K562 (cell line): ENCODE results near the gene NXF3. TPM values are rescaled to one million over a fixed set of nuclear protein-coding genes. Genes with fewer than 3 reads are reported as not detected.
A peak's percentile ranks its signal among the peaks of the same experiment; 100 is the strongest.
"Not testable (repeated sequence)": the region's sequence is repeated elsewhere in the genome, so short reads cannot be mapped to it uniquely, and the experiment has no call there.

Experiments used
- ATAC-seq: fragments of 200-7000 bp; cut with Tn5 transposase; 3 replicates; pipeline ENCODE4 v1.9.1; 2020; ENCODE audit warnings: moderate library complexity
- BruUV-seq: library from RNA; stranded (reverse); fragments of 400-500 nt; replicated peaks from 2 replicates; lab custom pipeline; 2021; lab: Mats Ljungman, UMichigan
- CTCF ChIA-PET: fragments of 300-600 bp; formaldehyde crosslinking; extraction: SDS; loops from one replicate; lab custom pipeline; 2021; ENCODE audit warnings: low intra/inter-chr PET ratio; lab: Yijun Ruan, JAX
- POLR2A ChIA-PET: fragments of 300-600, 350-650 bp; sonication (Branson Sonifier 250); formaldehyde crosslinking; extraction: SDS; loops from one replicate; lab custom pipeline; 2021; ENCODE audit warnings: antibody characterized with exemption, inconsistent platforms; lab: Yijun Ruan, JAX
- DNase-seq, 4 experiments: peaks; one replicate each; pipeline versions ENCODE4 v3.0.0 to v3.0.0-alpha.2; 2011 to 2018; ENCODE audit warnings: low spot score in 3 of 4, mixed read lengths in 3 of 4; ENCODE audit errors: extremely low read depth in 1 of 4
- FAIRE-seq: peaks from 2 replicates; lab custom pipeline; 2011; peaks lifted over from hg19 to GRCh38; lab: Jason Lieb, UNC
- H2AFZ ChIP-seq: 2 replicates; pipeline ENCODE4 v1.6.0; 2011; ENCODE audit warnings: low read depth, low read length, control low read depth, inconsistent platforms
- H3K27ac ChIP-seq: fragments of 200-600 bp; 3 replicates; pipeline ENCODE4 v1.8.0; 2011; ENCODE audit warnings: low read depth, mild to moderate bottlenecking, control low read depth, inconsistent platforms, low read length, moderate library complexity, mixed read lengths; ENCODE audit errors: extremely low read depth
- H3K27me3 ChIP-seq, 2 experiments: fragments of 300-600 bp in 1 of 2; 2 replicates in 1 of 2; 3 replicates in 1 of 2; pipeline versions ENCODE4 v1.6.0 to v1.8.0; 2011; ENCODE audit warnings: inconsistent platforms in 2 of 2, low read length in 2 of 2, mild to moderate bottlenecking in 1 of 2, mixed read lengths in 1 of 2, moderate library complexity in 1 of 2; ENCODE audit not compliant: control insufficient read depth in 2 of 2, insufficient read depth in 2 of 2
- H3K36me3 ChIP-seq: fragments of 300-600 bp; 3 replicates; pipeline ENCODE4 v1.8.0; 2011; ENCODE audit warnings: mild to moderate bottlenecking, low read length, inconsistent platforms; ENCODE audit not compliant: control insufficient read depth, insufficient read depth
- H3K4me1 ChIP-seq, 2 experiments: fragments of 200-600 bp in 1 of 2; replicated peaks in 1 of 2; 2 replicates in 1 of 2; 3 replicates in 1 of 2; pipeline versions ENCODE4 v1.5.1 to v1.8.0; 2011; ENCODE audit warnings: inconsistent platforms in 2 of 2, low read length in 2 of 2, mild to moderate bottlenecking in 1 of 2, mixed read lengths in 1 of 2, moderate library complexity in 1 of 2; ENCODE audit not compliant: control insufficient read depth in 2 of 2, insufficient read depth in 2 of 2
- H3K4me2 ChIP-seq: 2 replicates; pipeline ENCODE4 v1.6.1; 2011; ENCODE audit warnings: low read length, control low read depth, inconsistent platforms, mixed read lengths; ENCODE audit not compliant: insufficient read depth
- H3K4me3 ChIP-seq: fragments of 200-600 bp; sonication (generic), shearing (Covaris generic); 2 replicates; pipeline ENCODE4 v1.5.1; 2016; ENCODE audit warnings: control low read depth, inconsistent platforms
- H3K79me2 ChIP-seq: fragments of 200-600 bp; 3 replicates; pipeline ENCODE4 v1.8.0; 2011; ENCODE audit warnings: low read length, inconsistent platforms; ENCODE audit not compliant: control insufficient read depth, insufficient read depth
- H3K9ac ChIP-seq, 2 experiments: 2 replicates each; pipeline versions ENCODE4 v1.6.0 to v1.6.1; 2011; ENCODE audit warnings: low read depth in 2 of 2, low read length in 2 of 2, control low read depth in 1 of 2, inconsistent platforms in 1 of 2, mild to moderate bottlenecking in 1 of 2, mixed read lengths in 1 of 2; ENCODE audit not compliant: insufficient read depth in 1 of 2
- H3K9me1 ChIP-seq: one replicate; pipeline ENCODE4 v1.6.0; 2011; ENCODE audit warnings: inconsistent platforms, mild to moderate bottlenecking, low read length, moderate library complexity; ENCODE audit not compliant: control insufficient read depth, insufficient read depth
- H3K9me3 ChIP-seq: replicated peaks from 2 replicates; pipeline ENCODE4 v1.5.1; 2011; ENCODE audit warnings: low read depth, low read length, inconsistent platforms; ENCODE audit not compliant: control insufficient read depth, insufficient read depth
- H4K20me1 ChIP-seq: replicated peaks from 2 replicates; pipeline ENCODE4 v1.6.1; 2011; ENCODE audit warnings: low read length, inconsistent platforms, mixed read lengths; ENCODE audit not compliant: control insufficient read depth, insufficient read depth
- CBX5 ChIP-seq: IDR thresholded peaks from 2 replicates; pipeline ENCODE4 v1.6.1; 2014; ENCODE audit warnings: low read depth, borderline replicate concordance
- TEAD1 ChIP-seq, 2 experiments: fragments of 450-650 bp in 1 of 2; sonication (generic) in 1 of 2; formaldehyde crosslinking; IDR thresholded peaks; 2 replicates each; pipeline versions ENCODE4 v1.4.0 to v1.8.0; 2020 to 2022; ENCODE audit warnings: mild to moderate bottlenecking in 2 of 2, missing genetic modification reagents in 1 of 2
- TRIM28 ChIP-seq: fragments of 450-650 bp; IDR thresholded peaks from 2 replicates; pipeline ENCODE4 v1.6.1; 2017
- WGBS: fragments of 100-300 bp; shearing (Covaris generic); methylation state at CpG from one replicate; pipeline ENCODE4 v1.1.6; 2016; ENCODE audit warnings: low coverage, mixed read lengths; ENCODE audit not compliant: insufficient coverage; ENCODE audit errors: missing lambda C conversion rate; 5-methylcytosine and 5-hydroxymethylcytosine counted together
- in situ Hi-C: fragments of 300-500 bp; cut with MboI; formaldehyde crosslinking; loops from 4 replicates; pipeline ENCODE4 v1.15.0; 2018; ENCODE audit warnings: inconsistent platforms, mixed read lengths
- intact Hi-C: fragments of 100-400 bp; cut with micrococcal nuclease; formaldehyde crosslinking; loops from 2 replicates; pipeline ENCODE4 v1.14.2; 2022
- polyA plus RNA-seq, 8 experiments: library from polyadenylated mRNA; depleted of rRNA in 4 of 8; stranded (reverse) in 5 of 8; unstranded in 3 of 8; fragments of >200 nt; fragmentation: Nextera tagmentation in 2 of 8; fragmentation: Illumina TruSeq in 1 of 8; extraction: Ambion mirVana in 2 of 8; extraction: Trizol in 1 of 8; gene quantifications; 2 replicates each; pipeline versions ENCODE4 v1.2.1 to v1.2.3, GENCODE V29; 2011 to 2014; ENCODE audit warnings: inconsistent platforms in 1 of 8, missing spikeins in 1 of 8
- total RNA-seq, 7 experiments: library from RNA; depleted of rRNA in 6 of 7; stranded (reverse); fragments of >200 nt in 6 of 7; fragmentation: Illumina TruSeq in 2 of 7; extraction: Trizol in 2 of 7; gene quantifications; 2 replicates each; pipeline versions ENCODE4 v1.2.1 to v1.2.3, GENCODE V29; 2011 to 2021; ENCODE audit warnings: low replicate concordance in 1 of 7
- TF ChIP-seq, protein P1 (sequence below): fragments of 450-650 bp; IDR thresholded peaks from 2 replicates; pipeline ENCODE4 v1.6.1; 2018; ENCODE audit warnings: mild to moderate bottlenecking, low read depth; ENCODE audit not compliant: partially characterized antibody
- TF ChIP-seq, protein P2 (sequence below): fragments of 200-400 bp; formaldehyde crosslinking; IDR thresholded peaks from 2 replicates; pipeline ENCODE4 v1.6.1; 2017; ENCODE audit warnings: mild to moderate bottlenecking, low read depth, low read length, moderate library complexity

Gene NXF3
- total and polyA plus RNA-seq, 9 of the 15 experiments (the other 6 are each of a cell fraction or from before 2014, with no cell fraction given), result 0.18 to 0.40 (median 0.28) TPM; not detected in 2

DNA sequence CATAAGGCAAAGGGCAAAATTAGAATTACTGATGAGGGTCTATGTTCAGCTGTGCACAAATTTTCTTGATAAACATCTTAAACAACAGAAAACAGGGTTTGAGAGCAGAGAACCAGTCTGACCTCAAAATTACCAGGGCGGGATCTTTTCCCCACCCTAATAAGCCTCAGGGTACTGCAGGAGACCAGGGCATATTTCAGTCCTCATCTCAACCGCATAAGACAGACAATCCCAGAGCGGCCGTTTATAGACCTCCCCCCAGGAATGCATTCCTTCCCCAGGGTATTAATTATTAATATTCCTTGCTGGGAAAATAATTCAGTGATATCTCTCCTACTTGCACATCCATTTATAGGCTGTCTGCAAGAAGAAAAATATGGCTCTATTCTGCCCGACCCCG, 16.6 kb upstream of the NXF3 start:
- in situ Hi-C loops, H3K9ac ChIP-seq, FAIRE-seq, CTCF ChIA-PET, H3K79me2 ChIP-seq, ATAC-seq, POLR2A ChIA-PET, H3K9me1 ChIP-seq, H3K4me2 ChIP-seq, intact Hi-C loops, BruUV-seq, H3K4me3 ChIP-seq, H4K20me1 ChIP-seq, DNase-seq, H3K9me3 ChIP-seq, H3K36me3 ChIP-seq, H3K27ac ChIP-seq, H3K4me1 ChIP-seq, H2AFZ ChIP-seq, H3K27me3 ChIP-seq: not testable (repeated sequence)
- WGBS, result 63% methylated on average over 6 of the region's 6 CpGs
- TF ChIP-seq CBX5 (peak; percentile 38; the same call in 1 of the 2 replicates), TRIM28 (peak; percentile 70; the same call in 1 of the 2 replicates)
- TF ChIP-seq, protein P1, sequence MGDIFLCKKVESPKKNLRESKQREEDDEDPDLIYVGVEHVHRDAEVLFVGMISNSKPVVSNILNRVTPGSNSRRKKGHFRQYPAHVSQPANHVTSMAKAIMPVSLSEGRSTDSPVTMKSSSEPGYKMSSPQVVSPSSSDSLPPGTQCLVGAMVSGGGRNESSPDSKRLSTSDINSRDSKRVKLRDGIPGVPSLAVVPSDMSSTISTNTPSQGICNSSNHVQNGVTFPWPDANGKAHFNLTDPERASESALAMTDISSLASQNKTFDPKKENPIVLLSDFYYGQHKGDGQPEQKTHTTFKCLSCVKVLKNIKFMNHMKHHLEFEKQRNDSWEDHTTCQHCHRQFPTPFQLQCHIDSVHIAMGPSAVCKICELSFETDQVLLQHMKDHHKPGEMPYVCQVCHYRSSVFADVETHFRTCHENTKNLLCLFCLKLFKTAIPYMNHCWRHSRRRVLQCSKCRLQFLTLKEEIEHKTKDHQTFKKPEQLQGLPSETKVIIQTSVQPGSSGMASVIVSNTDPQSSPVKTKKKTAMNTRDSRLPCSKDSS, result peak; percentile 59

DNA sequence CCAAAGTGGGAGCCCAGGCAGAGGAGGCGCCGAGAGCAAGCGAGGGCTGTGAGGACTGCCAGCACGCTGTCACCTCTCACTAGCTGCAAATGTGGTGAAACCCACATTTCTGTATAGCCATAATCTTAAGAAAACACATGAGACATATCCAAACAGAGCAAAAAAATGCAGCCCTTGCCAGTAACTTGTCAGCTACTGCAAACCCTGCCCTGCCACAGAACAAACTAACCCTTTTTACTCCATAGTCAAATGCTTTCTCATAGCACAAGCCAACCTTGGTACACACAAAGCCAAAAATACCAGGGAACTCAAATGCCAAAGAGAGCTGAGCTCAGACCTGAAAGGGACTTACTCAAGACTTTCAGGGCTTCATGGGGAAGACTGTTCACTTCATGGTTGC, 14.9 kb upstream of the NXF3 start:
- DNase-seq (no peak), FAIRE-seq (no peak), ATAC-seq (no peak)
- ChIA-PET CTCF (interaction anchor here (0.8 kb wide), 1 partner anchor 161 kb away, joined by 3 read pairs; no protein-coding TSS in a partner anchor), POLR2A (interaction anchor here (0.7 kb wide), 1 partner anchor 123 kb away, joined by 3 read pairs; no protein-coding TSS in a partner anchor)
- Histone ChIP-seq H3K4me3 (no peak overlapping the region), H2AFZ (no peak overlapping the region), H3K27ac (no peak overlapping the region), H3K36me3 (no peaks in the 10 kb centered on the region), H3K4me1 (no peaks in the 10 kb centered on the region; a peak in 2 of 5 replicates), H3K4me2 (no peak overlapping the region), H3K9me3 (no peaks in the 10 kb centered on the region; the same call in 1 of the 2 replicates), H3K79me2 (no peaks in the 10 kb centered on the region), H4K20me1 (no peaks in the 10 kb centered on the region), H3K9ac (no peak overlapping the region), H3K9me1 (no peaks in the 10 kb centered on the region), H3K27me3 (no peaks in the 10 kb centered on the region)
- WGBS, result no CpG with 5 or more reads among the region's 4 CpGs
- in situ Hi-C loops (no loop called here), intact Hi-C loops (no loop called here)
- no TSS peak for BruUV-seq
- no peak for TF ChIP-seq TEAD1 (CRISPR knock-in tag; IDR thresholded peaks at IDR 0.05)
- TF ChIP-seq, protein P2, sequence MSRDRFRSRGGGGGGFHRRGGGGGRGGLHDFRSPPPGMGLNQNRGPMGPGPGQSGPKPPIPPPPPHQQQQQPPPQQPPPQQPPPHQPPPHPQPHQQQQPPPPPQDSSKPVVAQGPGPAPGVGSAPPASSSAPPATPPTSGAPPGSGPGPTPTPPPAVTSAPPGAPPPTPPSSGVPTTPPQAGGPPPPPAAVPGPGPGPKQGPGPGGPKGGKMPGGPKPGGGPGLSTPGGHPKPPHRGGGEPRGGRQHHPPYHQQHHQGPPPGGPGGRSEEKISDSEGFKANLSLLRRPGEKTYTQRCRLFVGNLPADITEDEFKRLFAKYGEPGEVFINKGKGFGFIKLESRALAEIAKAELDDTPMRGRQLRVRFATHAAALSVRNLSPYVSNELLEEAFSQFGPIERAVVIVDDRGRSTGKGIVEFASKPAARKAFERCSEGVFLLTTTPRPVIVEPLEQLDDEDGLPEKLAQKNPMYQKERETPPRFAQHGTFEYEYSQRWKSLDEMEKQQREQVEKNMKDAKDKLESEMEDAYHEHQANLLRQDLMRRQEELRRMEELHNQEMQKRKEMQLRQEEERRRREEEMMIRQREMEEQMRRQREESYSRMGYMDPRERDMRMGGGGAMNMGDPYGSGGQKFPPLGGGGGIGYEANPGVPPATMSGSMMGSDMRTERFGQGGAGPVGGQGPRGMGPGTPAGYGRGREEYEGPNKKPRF, result no peak
